GM21423 (cell line): ENCODE data around the gene SFSWAP.

Experiments
- ATAC-seq: cut with Tn5 transposase; IDR thresholded peaks from one replicate; pipeline ENCODE4 v1.9.1; 2021; ENCODE audit warnings: mild to moderate bottlenecking, moderate library complexity; ENCODE audit not compliant: unreplicated experiment

SFSWAP gene

DNA sequence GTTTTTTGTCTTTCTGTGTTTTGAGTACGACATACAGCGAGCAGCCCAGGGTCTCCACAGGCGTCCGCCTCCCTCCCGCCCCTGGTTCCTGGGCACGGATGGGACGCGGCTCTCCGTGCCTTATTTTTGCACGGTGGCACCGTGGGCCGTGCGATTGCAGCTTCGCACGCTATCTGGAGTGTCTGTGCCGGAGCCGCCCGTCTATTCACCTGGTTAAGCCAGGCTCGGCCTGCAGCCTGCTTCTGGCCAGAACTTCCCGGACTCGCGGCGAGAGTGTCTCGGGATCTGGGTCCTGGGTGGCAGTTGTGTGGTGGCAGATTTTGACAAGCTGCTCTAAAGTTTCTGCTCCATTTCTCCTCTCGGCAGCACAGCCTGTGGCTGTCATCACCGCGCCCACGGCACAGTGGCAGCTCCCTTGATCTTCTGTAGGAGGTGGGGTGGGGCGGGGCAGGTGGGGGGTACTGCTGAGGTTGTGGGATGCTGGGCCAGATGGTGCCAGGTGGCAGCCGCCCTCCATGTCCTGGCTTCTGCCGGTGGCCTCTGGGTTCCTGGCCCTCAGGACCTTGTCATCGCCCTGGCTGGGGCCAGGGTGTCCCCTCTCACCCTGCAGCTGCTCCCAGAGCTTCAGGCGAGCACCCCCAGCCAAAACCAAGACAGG, 120.2 kb downstream of the SFSWAP start:
- no peak for ATAC-seq

DNA sequence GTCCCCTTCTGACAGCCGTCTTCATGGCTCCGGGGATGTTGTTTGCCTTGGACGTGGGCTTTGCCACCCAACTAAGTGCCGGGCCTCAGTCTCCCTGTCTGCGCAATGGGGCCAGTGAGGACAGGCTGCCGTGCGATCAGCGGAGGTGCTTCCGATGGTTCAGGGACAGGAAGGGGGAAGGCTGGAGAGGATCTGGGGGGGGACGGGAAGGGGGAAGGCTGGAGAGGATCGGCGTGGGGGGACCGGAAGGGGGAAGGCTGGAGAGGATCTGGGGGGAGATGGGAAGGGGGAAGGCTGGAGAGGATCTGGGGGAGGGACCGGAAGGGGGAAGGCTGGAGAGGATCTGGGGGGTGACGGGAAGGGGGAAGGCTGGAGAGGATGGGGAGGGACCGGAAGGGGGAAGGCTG, 120.7 kb downstream of the SFSWAP start:
- no peak for ATAC-seq

DNA sequence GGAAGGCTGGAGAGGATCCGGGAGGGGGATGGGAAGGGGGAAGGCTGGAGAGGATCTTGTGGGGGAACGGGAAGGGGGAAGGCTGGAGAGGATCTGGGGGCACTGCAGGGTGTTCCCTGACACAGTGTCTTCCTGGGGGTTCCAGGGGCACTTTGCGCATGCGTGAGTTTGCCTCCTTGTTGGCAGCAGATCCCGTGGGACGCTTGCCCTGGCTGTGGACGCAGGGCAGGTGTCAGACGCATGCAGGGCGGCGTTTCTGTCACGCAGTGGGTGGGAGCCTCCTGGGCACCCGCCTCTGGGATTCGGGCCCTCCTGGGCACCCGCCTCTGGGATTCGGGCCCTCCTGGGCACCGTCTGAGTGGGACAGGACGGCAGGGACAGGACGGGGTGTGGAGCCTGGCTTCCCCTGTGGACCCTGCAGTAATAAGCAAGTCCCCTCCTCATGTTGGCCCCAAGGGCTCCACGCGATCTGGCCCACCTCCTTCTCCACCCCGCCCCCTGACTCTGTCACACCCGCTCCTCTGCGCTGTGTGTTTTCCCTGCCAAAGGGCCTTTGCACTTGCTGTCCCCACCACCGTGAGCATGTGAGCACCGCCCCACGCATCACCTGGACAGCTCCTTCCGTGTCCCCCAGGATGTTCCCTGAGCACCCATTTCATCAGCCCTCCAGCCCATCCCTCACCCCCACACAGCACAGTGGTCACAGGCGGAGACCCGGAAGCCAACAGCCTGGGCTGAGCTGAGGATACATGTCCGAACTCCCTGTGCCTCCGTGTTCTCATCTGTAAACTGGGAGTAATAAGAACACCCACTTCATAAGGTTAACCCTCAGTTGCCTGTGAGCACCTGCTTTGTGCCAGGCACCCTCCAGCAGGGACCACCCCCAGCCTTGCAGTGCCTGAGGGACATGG, 121.7 kb downstream of the SFSWAP start:
- ATAC-seq: no peak

DNA sequence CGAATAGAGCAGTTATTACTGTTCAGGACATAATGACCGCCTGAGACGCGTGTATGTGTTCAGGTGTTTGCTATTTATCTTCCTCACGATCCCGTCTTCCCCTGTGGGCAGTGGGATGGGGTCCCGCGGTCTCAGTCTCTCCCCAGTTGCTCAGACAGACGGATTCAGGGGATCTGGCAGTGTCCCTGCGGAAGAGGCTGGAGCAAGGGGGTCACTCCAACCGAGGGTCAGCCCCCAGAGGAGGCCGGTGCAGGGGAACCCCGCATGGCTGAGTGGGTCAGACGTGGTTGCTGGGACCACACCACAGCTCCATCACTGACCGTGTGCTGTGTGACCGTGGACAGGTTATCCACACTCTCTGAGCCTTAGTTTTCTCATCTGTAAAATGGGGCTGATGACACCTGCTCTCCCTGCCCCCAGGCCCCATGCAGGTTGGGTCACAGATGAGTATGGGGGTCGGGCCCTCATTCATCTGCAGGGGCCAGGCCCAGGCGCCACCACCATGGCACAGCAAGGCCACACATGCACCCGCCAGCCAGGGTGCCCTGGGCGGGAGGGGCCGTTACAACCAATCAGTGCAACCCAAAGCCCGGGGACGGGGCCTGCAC, 122.5 kb downstream of the SFSWAP start:
- ATAC-seq: no peak

- ATAC-seq: no peak
Observed at GRCh38 chr12:131833896-131834641, 123.2 kb downstream of the SFSWAP start.

GRCh38 chr12:131834798-131835615, 124.1 kb downstream of the SFSWAP start:
- no peak for ATAC-seq

- no peak for ATAC-seq
Observed at GRCh38 chr12:131835616-131836171, 124.8 kb downstream of the SFSWAP start.

DNA sequence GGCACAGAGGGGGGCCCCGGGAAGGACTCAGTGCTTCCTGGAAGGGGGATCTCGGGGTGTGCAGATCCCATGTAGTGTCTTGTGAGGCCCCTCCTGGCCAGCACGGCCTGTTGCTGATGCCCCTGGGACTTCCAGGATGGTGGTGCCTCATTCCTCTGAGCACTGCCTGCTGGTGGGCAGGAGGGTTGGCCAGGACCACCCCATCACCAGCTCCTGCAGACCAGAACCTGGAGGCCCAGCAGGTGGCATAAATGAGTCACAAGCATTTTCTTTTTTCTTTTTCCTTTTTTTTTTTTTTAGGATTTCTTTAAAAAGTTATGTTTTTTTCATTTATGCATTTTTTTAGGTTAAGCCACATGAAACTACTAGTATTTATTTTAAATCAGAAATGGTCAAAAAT, 125.3 kb downstream of the SFSWAP start:
- no peak for ATAC-seq

DNA sequence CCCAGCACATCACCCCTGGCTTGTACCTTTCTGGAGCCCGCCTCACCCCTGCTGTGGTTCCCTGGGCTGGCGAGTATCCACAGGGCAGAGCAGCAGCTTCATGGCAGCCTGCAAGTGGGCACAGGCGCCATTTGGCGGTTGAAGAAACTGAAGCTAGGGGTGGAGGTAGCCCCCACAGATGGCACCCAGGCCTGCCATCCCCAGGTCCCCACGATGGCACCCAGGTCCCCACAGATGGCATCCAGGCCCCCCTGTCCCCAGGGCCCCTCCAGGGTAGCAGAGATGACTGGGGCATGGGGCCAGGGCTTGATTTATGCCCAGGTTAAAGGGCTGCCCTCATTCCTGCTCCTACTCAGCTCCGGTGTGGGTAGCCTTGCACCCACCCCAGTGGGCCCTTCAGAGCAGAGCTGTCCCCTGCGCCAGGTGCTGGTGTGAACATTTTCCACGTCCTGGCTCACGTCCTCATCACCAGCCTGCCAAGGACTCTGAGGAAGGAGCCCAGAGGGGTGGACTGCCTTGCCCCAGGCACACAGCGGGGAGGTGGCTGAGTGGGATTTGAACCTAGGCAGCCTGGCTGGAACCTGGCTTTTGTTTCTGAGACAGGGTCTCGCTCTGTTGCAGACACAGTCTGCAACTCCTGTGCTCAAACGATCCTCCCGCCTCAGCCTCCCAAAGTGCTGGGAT, 126.0 kb downstream of the SFSWAP start:
- ATAC-seq: no peak

DNA sequence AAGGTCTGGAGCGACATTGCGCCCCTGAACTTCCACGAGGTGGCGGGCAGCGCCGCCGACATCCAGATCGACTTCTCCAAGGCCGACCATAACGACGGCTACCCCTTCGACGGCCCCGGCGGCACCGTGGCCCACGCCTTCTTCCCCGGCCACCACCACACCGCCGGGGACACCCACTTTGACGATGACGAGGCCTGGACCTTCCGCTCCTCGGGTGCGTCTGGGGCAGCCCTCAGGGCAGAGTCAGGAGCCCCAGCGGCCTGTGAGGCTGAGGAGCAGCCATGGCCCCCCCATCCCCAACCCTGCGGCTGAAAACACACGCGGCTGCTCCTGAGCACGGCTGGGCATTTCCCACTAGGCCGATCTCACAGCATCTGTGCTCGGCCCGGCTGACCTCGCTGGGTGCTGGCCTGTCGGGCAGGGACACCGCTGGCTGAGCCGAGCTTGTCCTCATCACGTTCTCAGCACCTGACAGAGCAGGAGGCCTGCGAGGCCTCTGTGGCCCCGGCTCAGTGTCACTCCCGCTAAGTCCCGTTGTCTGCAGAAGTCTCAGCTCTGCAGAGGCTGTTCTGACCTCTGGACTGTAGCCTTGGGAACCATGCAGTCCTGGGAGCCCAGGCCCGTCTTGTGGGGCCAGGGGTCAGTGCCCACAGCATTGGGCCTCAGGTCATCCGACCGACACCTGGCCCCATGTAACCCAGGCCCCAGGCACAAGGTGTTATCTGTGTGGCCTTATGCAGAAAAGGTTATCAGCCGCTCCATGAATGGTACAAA, 129.9 kb downstream of the SFSWAP start:
- no peak for ATAC-seq

DNA sequence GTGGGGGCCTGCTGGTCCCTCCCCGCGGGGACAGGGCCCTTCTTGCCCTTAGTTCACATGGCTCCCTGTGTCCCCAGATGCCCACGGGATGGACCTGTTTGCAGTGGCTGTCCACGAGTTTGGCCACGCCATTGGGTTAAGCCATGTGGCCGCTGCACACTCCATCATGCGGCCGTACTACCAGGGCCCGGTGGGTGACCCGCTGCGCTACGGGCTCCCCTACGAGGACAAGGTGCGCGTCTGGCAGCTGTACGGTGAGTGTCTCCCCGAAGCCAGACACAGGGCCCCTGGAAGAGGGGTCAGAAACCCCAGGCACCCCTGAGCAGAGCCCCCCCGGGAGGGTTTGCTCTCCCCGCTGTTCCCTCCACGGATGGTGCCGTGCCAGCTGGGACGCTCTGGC, 130.7 kb downstream of the SFSWAP start:
- ATAC-seq: no peak

- ATAC-seq: no peak
Observed at GRCh38 chr12:131842169-131842568, 131.3 kb downstream of the SFSWAP start.

DNA sequence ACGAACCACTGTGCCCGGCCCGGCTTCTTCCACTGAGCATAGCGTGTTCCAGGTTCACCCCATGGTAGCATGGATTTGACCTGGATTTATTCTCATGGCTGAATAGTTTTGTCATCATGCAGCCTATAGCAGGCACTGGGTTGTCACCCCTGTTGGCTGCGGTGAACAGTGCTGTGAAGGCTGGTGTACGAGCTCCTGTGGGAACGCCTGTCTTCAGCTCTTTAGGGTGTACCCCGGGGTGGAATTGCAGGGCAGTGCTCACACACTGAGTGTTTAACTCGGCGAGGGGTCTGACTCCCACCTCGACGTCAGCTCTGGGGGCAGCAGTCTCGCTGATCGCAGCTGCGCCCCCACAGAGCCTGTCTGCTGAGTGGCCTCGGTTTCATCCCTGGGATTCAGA, 132.6 kb downstream of the SFSWAP start:
- ATAC-seq: no peak

DNA sequence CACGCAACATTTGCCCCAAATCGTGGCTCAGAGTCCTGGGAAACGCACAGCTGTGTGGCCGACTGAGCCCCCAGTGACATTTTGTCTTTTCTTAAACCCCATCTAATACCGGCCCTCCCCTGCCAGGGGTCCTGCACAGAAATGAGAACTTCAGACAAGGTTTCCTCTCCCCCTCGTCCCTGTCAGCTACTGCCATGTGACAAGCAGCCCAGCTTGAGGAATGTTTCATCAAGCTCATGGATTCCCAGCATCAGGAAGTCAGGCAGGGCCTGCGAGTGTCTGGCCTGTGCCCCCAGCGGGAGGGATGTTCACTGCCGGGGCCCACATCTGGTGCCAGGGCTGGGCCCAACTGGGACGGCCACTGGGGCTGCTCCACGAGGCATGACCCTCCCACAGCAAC, 133.2 kb downstream of the SFSWAP start:
- ATAC-seq: no peak

DNA sequence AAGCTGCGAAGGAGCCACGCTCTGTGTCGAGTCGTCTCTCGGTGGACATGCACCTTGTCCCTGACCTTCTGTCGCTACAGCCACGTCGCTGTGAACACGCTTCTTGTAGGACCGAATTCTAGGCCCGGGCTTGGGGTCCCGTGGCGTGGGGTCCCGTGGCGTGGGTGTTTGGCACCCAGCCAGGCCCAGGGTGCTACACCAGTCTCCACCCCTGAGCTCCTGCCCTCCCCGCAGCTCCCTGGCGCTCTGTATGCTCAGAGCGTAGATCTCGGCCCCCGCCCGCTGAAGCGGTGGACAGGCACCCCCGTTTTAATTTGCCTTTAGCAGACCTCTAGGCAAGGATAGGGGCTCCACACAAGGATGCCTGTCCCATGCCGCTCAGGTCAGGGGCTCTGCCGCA, 133.8 kb downstream of the SFSWAP start:
- ATAC-seq: no peak

DNA sequence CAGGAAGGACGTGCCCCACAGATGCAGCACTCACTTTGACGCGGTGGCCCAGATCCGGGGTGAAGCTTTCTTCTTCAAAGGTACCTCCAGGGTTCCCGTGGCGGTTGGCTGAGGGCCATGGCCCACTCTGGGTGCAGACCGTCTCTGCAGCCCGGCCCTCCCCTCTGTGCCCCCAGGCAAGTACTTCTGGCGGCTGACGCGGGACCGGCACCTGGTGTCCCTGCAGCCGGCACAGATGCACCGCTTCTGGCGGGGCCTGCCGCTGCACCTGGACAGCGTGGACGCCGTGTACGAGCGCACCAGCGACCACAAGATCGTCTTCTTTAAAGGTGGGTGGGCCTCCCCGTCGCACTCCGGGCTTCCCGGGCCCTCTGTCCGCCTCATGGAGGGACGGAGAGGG, 134.2 kb downstream of the SFSWAP start:
- no peak for ATAC-seq

DNA sequence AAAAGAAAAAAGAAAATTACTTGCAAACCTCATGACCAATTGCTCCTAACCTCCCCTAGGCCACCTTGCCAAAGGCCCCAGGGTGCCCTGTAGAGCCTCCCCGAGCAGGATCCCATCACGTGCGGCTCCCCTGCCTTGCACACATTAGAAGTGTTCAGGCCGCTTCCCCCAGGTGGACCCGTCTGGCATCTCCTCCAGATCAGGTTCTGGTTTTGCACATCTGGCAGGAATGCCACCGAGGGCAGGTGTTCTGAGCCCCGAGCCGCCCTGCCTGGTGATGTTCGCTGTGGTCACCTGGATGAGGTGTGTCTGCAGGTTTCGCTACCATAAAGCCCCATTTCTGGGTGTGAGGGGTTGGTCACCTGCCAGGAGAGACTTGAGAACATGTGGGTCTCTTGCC, 136.6 kb downstream of the SFSWAP start:
- ATAC-seq: no peak

- ATAC-seq: no peak
Observed at GRCh38 chr12:131848753-131849152, 137.9 kb downstream of the SFSWAP start.
